Inferior parietal cortex (tissue), 1 donor: ENCODE measurements around the gene CTNNA3.
A peak's percentile ranks its signal among the peaks of the same experiment; 100 is the strongest.

Source experiments
- DNase-seq: peaks from one replicate; pipeline ENCODE4 v3.0.0-alpha.2; 2016; ENCODE audit errors: extremely low spot score

The CTNNA3 gene

GRCh38 chr10:66550351-66550750, 1145.6 kb downstream of the CTNNA3 start:
- DNase-seq = no peak

- DNase-seq = no peak
Observed at GRCh38 chr10:66538908-66539307, 1157.1 kb downstream of the CTNNA3 start.

GRCh38 chr10:66538371-66538770, 1157.6 kb downstream of the CTNNA3 start:
- no peak for DNase-seq

- DNase-seq = no peak
Observed at GRCh38 chr10:66537186-66537585, 1158.8 kb downstream of the CTNNA3 start.

- no peak for DNase-seq
Observed at GRCh38 chr10:66535439-66535838, 1160.6 kb downstream of the CTNNA3 start.

GRCh38 chr10:66534866-66535265, 1161.1 kb downstream of the CTNNA3 start:
- no peak for DNase-seq

- no peak for DNase-seq
Observed at GRCh38 chr10:66521506-66521905, 1174.5 kb downstream of the CTNNA3 start.

- no peak for DNase-seq
Observed at GRCh38 chr10:66519616-66520015, 1176.4 kb downstream of the CTNNA3 start.

GRCh38 chr10:66514666-66515065, 1181.3 kb downstream of the CTNNA3 start:
- no peak for DNase-seq

GRCh38 chr10:66513504-66513903, 1182.5 kb downstream of the CTNNA3 start:
- DNase-seq = no peak

GRCh38 chr10:66505003-66505657, 1190.9 kb downstream of the CTNNA3 start:
- DNase-seq = no peak

GRCh38 chr10:66501356-66501755, 1194.6 kb downstream of the CTNNA3 start:
- DNase-seq = no peak

- no peak for DNase-seq
Observed at GRCh38 chr10:66483966-66484365, 1212.0 kb downstream of the CTNNA3 start.

GRCh38 chr10:66472156-66472555, 1223.8 kb downstream of the CTNNA3 start:
- peak; percentile 70 for DNase-seq

- DNase-seq = no peak
Observed at GRCh38 chr10:66467042-66467441, 1229.0 kb downstream of the CTNNA3 start.

GRCh38 chr10:66466622-66467021, 1229.4 kb downstream of the CTNNA3 start:
- DNase-seq = no peak

GRCh38 chr10:66463611-66464010, 1232.4 kb downstream of the CTNNA3 start:
- DNase-seq = no peak

- peak; percentile 21 for DNase-seq
Observed at GRCh38 chr10:66457629-66458028, 1238.4 kb downstream of the CTNNA3 start.

- DNase-seq = no peak
Observed at GRCh38 chr10:66455304-66455703, 1240.7 kb downstream of the CTNNA3 start.

GRCh38 chr10:66440568-66440967, 1255.4 kb downstream of the CTNNA3 start:
- DNase-seq = no peak

GRCh38 chr10:66414943-66415342, 1281.1 kb downstream of the CTNNA3 start:
- no peak for DNase-seq

- no peak for DNase-seq
Observed at GRCh38 chr10:66405566-66405965, 1290.4 kb downstream of the CTNNA3 start.

- DNase-seq = no peak
Observed at GRCh38 chr10:66398669-66399068, 1297.3 kb downstream of the CTNNA3 start.
